GM18951 (cell line): ENCODE results near the gene DOK4.
"Not testable (repeated sequence)": the region's sequence is repeated elsewhere in the genome, so short reads cannot be mapped to it uniquely, and the experiment has no call there.

Experiments used
- POLR2A ChIP-seq: IDR thresholded peaks from 4 replicates; pipeline ENCODE4 v1.6.1; 2011; ENCODE audit warnings: mild to moderate bottlenecking; ENCODE audit not compliant: insufficient read length, insufficient read depth; ENCODE audit errors: extremely low read depth
- in situ Hi-C: fragments of 300-500 bp; cut with MboI; formaldehyde crosslinking; loops from one replicate; pipeline ENCODE4 v1.12.0; 2022; ENCODE audit warnings: low sequenced_read_pairs, mixed read lengths, inconsistent platforms; ENCODE audit not compliant: unreplicated experiment

DOK4 gene

DNA sequence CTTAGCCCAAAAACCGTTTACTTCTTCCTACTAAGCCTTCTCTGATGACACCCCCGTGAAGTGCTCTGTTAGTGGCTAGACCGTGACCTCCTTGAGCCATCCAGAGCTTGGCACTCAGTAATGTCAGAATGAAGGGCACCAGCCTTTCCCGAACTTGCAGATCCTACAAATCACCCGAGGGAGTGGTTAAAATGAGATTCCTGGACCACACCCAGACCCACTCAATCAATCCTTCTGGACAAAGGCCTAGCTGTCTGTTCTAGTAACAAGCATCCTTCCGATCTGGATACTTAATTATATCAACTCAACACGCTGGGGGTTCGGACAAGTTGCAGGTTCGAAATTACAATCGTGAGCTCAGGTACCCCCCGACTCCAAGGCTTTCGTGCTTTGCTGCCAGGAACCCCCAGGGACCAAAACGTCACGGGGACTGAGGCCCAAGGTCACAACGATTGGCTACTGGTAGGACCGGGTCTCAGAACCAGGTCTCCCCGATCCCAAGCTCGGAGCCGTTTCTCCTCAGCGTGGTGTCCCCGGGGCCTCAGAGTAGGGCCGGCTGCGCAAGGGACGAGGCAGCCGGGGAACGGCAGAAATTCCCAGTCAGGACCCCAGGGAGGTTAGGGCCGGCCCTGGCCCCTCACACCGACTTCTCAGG is 39.6 kb downstream of the DOK4 start:
- TF ChIP-seq POLR2A, result no peak
- in situ Hi-C loops, result no loop called here

DNA sequence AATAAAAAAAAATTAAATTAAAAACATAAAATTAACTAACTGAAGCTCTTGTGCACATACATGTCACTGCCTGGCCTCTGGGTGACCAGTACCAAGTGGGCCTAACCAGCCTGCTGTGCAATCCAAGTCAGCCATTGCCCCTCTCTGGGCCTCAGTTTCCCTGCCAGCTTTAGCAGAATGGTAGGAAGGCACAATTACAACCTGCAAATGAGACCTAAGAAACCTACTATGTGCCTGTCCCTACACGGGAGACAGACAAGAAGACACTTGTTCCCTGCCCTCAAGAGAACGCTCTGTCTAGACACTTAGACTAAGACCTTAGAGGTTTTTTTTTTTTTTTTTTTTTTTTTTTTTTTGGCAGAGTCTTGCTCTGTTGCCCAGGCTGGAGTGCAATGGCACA is 40.8 kb downstream of the DOK4 start:
- TF ChIP-seq POLR2A, result no peak
- in situ Hi-C loops, result no loop called here

DNA sequence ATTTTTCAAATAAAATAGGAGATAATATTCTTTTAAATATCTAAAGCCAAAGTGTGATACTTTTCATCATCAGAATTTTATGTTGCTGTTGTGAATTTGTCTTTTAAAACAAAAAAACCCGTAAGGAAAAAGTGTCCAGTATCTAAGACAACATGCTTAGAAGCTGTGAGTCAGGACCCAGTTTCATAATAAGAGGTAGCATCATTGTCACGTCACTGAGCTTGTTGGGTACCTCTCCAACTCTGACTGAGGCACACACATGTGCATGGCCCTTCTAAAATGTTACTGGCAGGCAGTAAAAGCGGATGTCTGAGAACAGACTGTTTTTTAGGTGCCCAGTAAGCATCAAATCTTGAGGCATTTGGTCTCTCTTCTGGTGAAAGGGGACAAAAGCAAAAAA is 41.6 kb downstream of the DOK4 start:
- in situ Hi-C loops, result no loop called here
- TF ChIP-seq POLR2A, result no peak

DNA sequence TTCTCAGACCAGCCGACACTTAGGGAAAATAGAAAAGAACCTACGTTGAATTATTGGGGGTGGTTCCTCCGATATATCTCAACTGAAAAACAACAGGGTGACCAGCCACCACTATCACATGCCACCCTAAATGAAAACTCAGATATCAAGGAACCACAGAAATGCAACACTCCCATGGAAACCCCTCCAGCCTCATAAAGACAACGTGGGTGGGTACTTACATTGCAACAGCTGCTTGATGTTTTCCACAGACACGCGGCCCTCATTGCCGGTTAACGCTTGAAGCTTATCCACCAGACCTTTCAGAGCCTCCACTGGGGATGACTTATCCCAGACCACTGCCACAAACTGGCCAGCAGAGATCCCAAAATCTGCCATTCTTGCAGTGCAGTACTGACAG is 45.7 kb downstream of the DOK4 start:
- in situ Hi-C loops, result not testable (repeated sequence)

DNA sequence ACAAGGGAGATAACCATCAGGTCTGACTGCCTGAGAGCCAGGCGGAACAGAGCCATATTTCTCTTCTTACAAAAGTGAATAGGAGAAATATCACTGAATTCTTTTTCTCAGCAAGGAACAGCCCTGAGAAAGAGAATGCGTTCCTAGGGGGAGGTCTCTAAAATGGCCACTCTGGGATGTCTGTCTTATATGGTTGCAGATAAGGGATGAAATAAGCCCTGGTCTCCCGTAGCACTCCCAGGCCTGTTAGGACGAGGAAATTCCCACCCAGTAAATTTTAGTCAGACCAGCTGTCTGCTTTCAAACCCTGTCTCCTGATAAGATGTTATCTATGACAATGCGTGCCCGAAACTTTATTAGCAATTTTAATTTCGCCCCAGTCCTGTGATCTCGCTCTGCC is 46.3 kb downstream of the DOK4 start:
- in situ Hi-C loops, result not testable (repeated sequence)

DNA sequence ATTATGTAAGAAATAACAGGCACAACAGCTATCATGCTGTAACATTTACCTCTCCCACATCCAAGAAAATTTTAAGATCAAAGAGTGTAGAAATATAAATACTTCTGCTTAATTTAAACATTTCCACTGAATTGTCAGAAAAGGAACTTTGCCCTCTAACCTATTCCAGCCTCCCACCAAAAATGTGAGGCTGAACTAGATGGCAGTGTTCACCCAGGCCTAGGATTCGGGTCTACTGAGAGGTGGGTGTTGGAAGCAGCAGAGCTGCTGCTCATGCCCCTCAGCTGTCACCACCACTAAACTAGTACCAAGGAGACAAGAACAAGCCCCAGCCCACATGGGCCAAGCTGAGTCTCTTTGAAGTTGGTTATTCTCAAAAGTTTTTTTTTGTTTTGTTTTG is 50.5 kb downstream of the DOK4 start:
- in situ Hi-C loops, result no loop called here
- TF ChIP-seq POLR2A, result no peak

DNA sequence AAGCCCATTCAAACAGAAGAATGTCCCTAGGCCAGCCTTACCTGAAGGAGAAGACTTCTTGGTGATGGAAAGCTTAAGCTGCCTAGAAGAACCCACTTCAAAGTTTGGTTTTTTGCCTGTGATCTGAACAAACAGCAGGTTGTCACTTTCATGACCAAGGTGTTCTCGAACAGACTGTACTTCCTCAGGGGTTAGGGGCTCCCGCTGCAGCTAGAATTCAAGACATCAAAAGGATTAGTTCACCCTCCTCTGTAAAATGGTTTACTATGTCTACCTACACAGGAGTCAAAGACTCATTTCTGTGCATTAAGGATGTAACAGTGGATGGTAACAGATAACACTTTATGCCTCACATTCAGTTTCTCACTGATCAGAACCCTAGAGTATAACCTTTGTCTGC is 52.3 kb downstream of the DOK4 start:
- in situ Hi-C loops, result no loop called here
- TF ChIP-seq POLR2A, result no peak

DNA sequence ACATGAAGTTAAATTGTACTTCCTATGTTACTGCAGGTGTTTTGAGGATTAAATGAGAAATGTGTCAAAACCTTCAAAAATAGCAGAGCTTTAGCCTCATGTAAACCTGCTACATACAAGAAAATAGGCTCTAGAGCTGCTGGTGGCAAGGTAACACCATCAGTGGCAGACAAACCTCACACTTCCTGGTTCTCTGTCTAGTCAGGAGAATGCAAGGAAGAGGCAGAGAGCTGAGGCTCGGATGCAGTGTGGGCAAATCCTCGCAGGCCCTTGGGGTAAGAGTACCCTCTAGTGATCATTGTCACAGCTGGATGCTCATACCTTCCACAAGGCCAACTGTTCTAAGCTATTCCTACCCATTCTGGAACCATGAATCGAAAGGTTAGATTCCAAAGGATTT is 53.3 kb downstream of the DOK4 start:
- no peak for TF ChIP-seq POLR2A
- in situ Hi-C loops, result no loop called here

DNA sequence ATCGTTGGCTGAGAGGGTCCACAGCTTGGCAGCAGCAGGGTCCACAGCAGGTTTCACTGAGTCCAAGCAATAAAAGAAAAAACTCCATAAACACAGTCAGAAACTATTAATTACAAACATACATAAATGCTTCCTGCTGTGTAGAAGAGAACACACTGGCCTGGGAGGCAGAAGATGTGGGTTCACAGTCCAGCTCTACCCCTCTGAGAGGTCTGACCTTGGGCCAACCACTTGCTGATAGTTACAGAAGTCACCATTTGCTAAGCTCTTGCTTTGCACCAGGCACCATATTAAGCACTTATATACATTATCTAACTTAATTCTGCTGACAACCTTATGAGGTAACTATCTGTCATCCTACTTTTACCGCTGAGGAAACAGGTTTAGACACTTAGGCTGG is 53.8 kb downstream of the DOK4 start:
- in situ Hi-C loops, result no loop called here
- no peak for TF ChIP-seq POLR2A

DNA sequence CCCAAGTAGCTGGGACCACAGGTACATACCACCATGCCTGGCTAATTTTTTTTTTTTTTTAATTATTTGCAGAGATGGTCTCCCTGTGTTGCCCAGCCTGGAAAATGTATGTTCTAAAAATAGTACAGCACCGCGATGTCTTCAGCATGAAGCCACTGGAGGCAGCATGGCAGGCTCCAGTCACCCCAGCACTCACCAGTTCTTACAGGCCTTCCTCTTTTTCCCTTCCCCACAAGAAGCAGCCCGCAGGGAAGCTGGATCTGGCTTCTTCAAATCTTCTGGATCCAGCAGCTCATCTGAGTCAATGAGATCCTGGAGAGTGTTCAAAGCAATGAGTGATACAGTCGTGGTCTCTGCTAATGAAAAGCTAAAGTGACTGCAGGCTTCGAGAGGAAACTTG is 55.3 kb downstream of the DOK4 start:
- in situ Hi-C loops, result no loop called here
- no peak for TF ChIP-seq POLR2A

DNA sequence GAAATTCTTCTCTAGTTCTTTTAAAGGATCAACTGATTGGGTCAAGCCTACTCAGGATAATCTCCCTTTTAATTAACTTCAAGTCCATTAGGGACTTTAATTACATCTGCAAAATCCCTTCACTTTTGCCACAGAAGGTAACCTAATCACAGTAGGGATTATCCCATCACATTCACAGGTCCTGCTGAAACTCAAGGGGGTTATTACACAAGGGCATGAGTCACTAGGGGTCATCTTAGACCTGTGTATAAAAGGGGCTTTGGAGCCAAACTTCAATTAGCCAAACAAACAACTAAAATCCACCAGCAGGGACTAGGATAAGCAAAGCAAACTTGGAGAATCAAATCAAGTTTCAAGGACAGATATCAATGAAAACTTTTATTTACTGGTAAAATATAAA is 58.5 kb downstream of the DOK4 start:
- no peak for TF ChIP-seq POLR2A
- in situ Hi-C loops, result no loop called here

DNA sequence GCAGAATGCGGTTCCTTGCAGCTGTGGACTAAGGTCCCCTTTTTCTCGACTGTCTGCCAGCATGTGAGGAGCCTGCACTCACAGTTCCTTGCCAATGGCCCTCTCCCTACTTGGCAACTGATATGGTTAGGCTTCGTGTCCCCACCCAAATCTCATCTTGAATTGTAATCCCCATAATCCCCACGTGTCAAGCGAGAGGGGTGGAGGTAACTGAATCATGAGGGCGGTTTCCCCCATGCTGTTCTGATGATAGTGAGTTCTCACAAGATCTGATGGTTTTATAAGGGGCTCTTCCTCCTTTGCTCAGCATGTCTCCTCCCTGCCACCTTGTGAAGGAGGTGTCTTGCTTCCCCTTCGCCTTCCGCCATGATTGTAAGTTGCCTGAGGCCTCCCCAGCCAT is 59.0 kb downstream of the DOK4 start:
- in situ Hi-C loops, result no loop called here
- TF ChIP-seq POLR2A, result no peak

DNA sequence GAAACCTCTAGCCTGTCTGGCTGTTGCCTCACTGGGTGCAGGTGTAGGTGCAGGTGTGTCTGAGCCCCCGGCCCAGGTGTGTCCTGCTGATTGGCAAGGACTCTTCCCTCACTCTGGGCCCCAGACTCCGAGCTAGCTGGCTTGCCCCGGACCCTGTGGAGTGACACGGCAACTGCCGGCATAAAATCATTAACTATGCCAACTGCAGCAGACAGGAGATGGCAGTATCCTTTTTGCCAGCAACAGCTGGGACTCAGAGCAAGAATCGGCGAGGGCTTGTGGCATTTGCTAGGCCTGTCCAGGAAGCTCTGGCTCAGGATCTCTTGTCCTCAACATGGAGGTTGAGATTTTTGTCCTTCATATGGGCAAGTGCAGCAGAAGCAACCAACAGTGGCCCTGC is 59.9 kb downstream of the DOK4 start:
- in situ Hi-C loops, result no loop called here
- TF ChIP-seq POLR2A, result no peak

DNA sequence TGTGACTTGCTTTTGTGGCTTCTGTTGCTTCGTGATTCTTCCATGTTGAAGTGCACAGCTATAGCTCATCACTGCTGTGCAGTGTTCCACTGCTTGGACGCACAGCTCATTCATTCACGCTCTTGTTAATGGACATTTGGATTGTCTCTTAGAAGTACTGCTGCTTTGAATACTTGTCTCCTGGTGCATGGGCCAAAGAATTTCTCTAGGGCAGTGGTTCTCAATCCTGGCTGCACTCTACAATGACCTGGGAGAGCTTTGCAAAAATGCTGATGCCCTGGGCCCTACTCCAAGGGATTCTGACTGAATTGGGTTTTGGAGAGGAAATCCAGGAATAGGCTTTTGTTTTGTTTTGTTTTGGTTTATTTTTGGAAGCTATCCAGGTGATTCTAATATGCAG is 61.7 kb downstream of the DOK4 start:
- in situ Hi-C loops, result loop anchor here (25.0 kb wide), 1 partner anchor 337 kb away; the partner anchor contains the start of gene CPNE2
- TF ChIP-seq POLR2A, result no peak

DNA sequence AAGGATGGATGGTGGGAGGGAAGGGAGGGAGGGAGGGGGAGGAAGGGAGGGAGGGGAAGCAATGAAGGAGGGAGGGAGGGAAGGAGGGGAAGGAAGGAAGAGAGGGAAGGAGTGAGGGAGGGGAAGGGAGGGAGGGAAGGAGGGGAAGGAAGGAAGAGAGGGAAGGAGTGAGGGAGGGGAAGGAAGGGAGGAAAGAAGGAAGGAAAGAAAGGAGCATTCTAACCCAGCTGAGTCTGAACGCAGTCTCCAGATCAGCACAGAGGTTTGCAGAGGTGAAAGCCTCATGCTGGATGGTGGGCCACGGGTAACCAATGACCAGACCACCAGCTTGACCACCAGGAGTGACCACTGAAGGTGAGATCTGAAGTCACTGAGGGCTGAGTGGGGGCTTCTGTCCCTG is 63.1 kb downstream of the DOK4 start:
- TF ChIP-seq POLR2A, result no peak
- in situ Hi-C loops, result loop anchor here (25.0 kb wide), 1 partner anchor 336 kb away; the partner anchor contains the start of gene CPNE2
